SJCRH30 (cell line): ENCODE measurements around the gene HCRTR2. TPM values are rescaled to one million over a fixed set of nuclear protein-coding genes. Genes with fewer than 3 reads are reported as not detected.

ENCODE experiments used
- total RNA-seq: library from RNA; depleted of rRNA; stranded (reverse); fragments of >200 nt; shearing (Covaris generic); gene quantifications from 2 replicates; pipeline ENCODE4 v1.2.3, GENCODE V29; 2014; rRNA removed

Gene HCRTR2
- total RNA-seq, 1 experiment from 2014 or later: 0.04 TPM

Other genes starting within 250 kb of the HCRTR2 start
- gene GFRAL, start 153.0 kb downstream of the HCRTR2 start, total RNA-seq: not detected in 2 replicates